Renal pelvis (tissue), 4 donors: Measurements from ENCODE around the gene CHIC2. TPM values are rescaled to one million over a fixed set of nuclear protein-coding genes. Genes with fewer than 3 reads are reported as not detected.

Experiments
- DNase-seq: peaks from one replicate; pipeline ENCODE4 v3.0.0-alpha.2; 2013
- polyA plus RNA-seq, 3 donors: library from polyadenylated mRNA; unstranded; fragments of 120-200 nt; gene quantifications; one replicate each; pipeline ENCODE4 v1.2.1, GENCODE V29; 2013; ENCODE audit not compliant: insufficient read length in 3 of 3

Gene CHIC2
- polyA plus RNA-seq, 3 donors, result 29.2 to 29.8 (median 29.7) TPM

GRCh38 chr4:54096295-54096962 is 32.0 kb upstream of the CHIC2 start:
- no peak for DNase-seq

DNA sequence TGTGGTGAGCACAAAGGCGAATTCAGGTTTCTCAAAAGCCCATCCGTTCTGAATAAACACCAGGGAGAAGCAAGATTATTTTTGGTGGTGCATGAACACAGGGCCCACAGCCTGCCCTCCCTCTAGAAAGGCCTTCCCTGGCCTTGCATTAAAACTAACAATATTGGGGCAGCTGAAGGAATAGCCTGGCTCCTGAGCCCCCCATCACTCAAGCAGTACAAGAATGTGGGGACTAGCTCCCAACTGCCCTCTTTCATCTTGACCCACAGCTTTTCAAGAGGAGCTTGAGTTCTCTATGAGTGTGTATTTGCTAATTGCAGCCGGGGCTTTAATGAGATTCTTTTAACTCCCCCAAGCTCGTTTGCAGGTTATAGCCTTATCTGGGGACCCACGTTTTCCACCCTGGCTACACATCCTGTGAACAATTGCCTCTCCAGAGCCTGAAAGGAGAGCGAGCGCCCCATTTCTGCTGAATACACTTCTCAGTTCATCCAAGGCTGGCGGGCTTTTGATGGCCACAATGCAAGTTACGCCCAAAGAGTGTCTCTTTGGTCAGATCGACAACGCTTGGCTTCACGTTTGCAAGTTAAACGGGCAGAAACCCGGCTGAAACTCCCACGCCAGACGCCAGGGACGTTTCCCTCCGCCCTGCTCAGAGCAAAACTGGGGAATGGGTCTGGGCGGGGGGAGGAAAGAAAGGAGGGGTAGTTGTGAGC is 30.9 kb upstream of the CHIC2 start:
- no peak for DNase-seq

GRCh38 chr4:54094451-54094850 is 30.0 kb upstream of the CHIC2 start:
- no peak for DNase-seq

GRCh38 chr4:54093324-54094240 is 29.2 kb upstream of the CHIC2 start:
- DNase-seq, result no peak

GRCh38 chr4:54092405-54093323 is 28.3 kb upstream of the CHIC2 start:
- DNase-seq, result no peak

DNA sequence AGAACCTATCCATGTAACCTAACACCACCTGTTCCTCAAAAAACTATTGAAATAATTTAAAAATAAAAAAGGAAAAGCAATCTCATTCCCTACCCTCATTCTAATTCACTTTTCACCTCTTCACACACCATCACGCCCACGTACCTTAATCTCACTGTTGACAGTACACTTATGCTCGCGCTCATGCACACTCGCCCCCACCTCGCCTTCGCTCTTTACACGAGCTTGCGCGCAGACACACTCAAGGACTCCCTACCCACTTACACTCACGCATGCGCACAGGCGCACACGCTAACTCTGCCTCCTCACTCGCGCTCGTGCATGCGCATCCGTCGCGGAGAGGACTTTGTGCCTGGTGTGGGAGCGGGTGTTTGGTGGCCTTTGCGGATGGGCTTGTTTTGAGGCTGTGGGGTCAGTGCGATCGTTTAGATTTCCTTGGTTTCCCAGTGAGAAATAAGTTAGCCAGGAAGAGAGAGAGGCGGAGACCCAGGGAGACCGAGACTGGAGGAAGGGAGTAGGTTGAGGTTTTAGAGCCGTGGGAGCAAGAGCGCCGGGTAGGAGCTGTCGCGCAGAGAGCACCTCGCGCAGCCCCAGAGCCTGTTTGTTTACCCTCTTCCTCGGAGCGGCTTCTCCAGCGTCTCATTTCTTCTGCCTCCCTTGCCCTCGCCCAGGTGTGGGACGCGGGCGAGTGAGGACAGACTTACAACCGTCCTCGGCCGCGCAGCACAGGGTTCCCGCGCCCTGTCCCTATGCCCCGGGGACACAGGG is 27.4 kb upstream of the CHIC2 start:
- peak; percentile 69 for DNase-seq

GRCh38 chr4:54090804-54091623 is 26.6 kb upstream of the CHIC2 start:
- DNase-seq, result no peak

- DNase-seq, result no peak
These were observed 26.0 kb upstream of the CHIC2 start for GRCh38 chr4:54090404-54090803.

- no peak for DNase-seq
These were observed 25.5 kb upstream of the CHIC2 start for GRCh38 chr4:54089875-54090274.

- no peak for DNase-seq
These were observed 20.9 kb upstream of the CHIC2 start for GRCh38 chr4:54085284-54085683.

DNA sequence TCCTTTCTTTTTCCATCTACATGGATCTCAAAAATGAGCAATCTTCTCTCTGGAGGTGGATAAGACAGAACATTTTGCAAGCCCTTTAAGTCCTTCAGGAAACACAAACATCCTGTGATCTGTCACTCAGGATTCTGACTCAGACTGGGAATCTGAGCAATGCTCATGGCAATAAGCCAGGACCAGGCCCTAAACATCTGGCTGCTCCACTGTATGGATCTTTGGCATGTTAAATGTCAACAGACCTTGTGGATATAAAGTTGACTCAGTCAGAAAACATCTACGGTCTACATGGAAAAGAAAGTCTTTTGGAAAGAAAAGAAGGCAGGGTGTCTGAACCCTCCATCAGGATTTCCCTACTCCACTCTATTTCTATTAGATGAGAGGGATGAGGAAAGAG is 17.8 kb upstream of the CHIC2 start:
- no peak for DNase-seq

DNA sequence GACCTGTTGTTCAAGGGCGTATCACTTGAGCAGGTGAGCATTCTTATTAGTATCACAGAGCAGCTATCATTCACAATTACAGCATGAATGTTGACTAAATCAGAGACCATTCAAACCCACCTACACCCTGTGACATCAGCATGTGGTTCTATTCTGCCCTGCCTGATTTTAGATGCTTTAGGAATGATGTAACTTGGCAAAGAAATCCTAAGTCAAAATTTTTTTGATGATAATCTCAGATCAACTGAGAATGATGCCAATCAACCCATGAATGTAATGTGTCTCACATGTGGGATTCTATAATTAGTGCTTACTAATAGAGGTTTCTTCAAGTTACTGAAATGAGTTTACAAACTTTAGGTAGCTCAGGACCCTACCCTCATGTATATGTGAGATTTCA is 13.4 kb upstream of the CHIC2 start:
- DNase-seq, result no peak

- DNase-seq, result no peak
These were observed 12.3 kb upstream of the CHIC2 start for GRCh38 chr4:54076673-54077072.

DNA sequence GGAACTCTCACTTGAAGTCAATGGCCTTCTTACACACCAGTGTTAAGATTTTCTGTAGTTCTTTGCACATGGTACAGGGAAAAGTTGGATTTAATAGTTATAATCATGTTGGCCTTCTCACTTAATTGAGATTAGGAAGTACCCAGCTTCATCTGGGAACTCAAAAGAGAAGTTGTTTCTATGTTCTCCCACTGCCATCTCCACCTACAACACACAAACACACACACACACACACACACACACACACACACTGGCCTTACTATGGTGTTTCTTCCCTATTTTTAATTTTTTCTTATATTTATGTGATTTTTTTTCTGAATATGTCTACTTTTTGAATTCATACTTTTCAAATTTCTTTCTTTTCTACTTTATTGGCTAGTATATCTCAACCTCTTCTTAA is 10.0 kb upstream of the CHIC2 start:
- DNase-seq, result no peak

- no peak for DNase-seq
These were observed 9.0 kb upstream of the CHIC2 start for GRCh38 chr4:54073271-54073880.

GRCh38 chr4:54067166-54067565 is 2.8 kb upstream of the CHIC2 start:
- no peak for DNase-seq

GRCh38 chr4:54066718-54067129 is 2.3 kb upstream of the CHIC2 start:
- no peak for DNase-seq

- no peak for DNase-seq
These were observed 1.6 kb upstream of the CHIC2 start for GRCh38 chr4:54066088-54066415.

DNA sequence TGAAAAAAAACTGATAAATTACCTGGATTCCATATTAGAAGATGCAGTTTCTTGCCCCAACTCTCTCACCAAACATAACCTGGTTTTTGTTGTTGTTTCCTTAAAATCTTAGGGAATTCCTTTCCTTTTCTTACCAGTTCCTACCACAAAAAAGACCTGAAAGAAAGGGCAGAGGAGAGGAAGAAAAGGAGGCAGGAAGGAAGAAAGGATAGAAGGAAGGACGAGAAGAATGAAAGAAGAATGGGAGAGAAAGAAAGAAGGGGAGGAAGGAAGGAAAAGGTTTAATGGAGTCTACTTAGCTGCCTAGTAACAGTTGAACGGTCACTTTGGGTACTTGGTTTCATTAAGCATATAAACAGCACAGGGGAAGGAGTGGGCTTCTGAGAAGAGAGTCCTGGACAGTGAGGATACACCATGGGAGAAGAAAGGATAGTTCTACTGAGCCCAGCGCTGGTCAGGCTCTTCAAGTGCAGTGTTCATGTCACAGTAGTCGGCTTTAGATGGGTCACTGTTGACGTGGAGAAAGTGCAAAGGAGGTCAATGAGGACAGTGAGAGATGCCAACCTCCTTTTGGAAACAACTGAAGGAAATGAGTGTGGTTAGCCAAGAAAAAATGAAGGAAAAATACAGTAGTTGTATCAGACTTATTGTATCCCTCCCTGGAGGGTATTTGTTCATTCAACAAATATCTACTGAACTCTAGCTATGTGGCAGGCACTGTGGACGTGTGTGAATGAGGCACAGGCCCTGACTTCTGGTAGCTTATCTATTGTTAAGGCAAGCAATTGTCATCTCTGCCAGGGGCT is 1.1 kb upstream of the CHIC2 start:
- DNase-seq, result no peak
